CD14-positive monocyte (primary cell): Measurements from ENCODE around the gene CD96. TPM values are rescaled to one million over a fixed set of nuclear protein-coding genes. Genes with fewer than 3 reads are reported as not detected.

Experiments used
- DNase-seq, 3 donors: peaks; one replicate each; pipeline ENCODE4 v3.0.0-alpha.2; 2011 to 2022
- H2AFZ ChIP-seq: 2 replicates; pipeline ENCODE4 v1.6.0; 2012; ENCODE audit warnings: mild to moderate bottlenecking, low read depth, low read length, inconsistent platforms; ENCODE audit not compliant: insufficient read depth, poor library complexity, severe bottlenecking
- H3K27ac ChIP-seq, 2 donors: 1 replicate in 1 of 2; 2 replicates in 1 of 2; pipeline ENCODE4 v1.5.1; 2012 to 2013; ENCODE audit warnings: low read length in 2 of 2, control low read depth in 1 of 2, inconsistent platforms in 1 of 2, low read depth in 1 of 2, mild to moderate bottlenecking in 1 of 2
- H3K27me3 ChIP-seq, 2 donors: one replicate each; pipeline versions ENCODE4 v1.6.0 to v1.6.1; 2011 to 2013; ENCODE audit warnings: low read length in 2 of 2; ENCODE audit not compliant: control insufficient read depth in 2 of 2, insufficient read depth in 2 of 2
- H3K36me3 ChIP-seq, 2 donors: replicated peaks in 1 of 2; 1 replicate in 1 of 2; 2 replicates in 1 of 2; pipeline versions ENCODE4 v1.5.1 to v1.6.1; 2012 to 2013; ENCODE audit warnings: low read length in 2 of 2, control low read depth in 1 of 2, inconsistent platforms in 1 of 2, mild to moderate bottlenecking in 1 of 2; ENCODE audit not compliant: insufficient read depth in 2 of 2, control insufficient read depth in 1 of 2
- H3K4me1 ChIP-seq, 2 donors: 1 replicate in 1 of 2; 2 replicates in 1 of 2; pipeline versions ENCODE4 v1.5.1 to v1.6.1; 2012 to 2013; ENCODE audit warnings: low read length in 2 of 2, control low read depth in 1 of 2, inconsistent platforms in 1 of 2, mild to moderate bottlenecking in 1 of 2, moderate library complexity in 1 of 2; ENCODE audit not compliant: insufficient read depth in 2 of 2, control insufficient read depth in 1 of 2
- H3K4me2 ChIP-seq: replicated peaks from 2 replicates; pipeline ENCODE3; 2012; ENCODE audit warnings: low read length, moderate library complexity, mild to moderate bottlenecking; ENCODE audit not compliant: poor library complexity, severe bottlenecking; ENCODE audit errors: extremely low read depth
- H3K4me3 ChIP-seq, 3 experiments: fragments of 200-600 bp in 1 of 3; sonication (generic) in 1 of 3; replicated peaks in 1 of 3; 1 replicate in 2 of 3; 2 replicates in 1 of 3; pipeline ENCODE4 v1.5.1; 2011 to 2013; ENCODE audit warnings: low read length in 3 of 3, mild to moderate bottlenecking in 3 of 3, control low read depth in 2 of 3, low read depth in 2 of 3, inconsistent platforms in 1 of 3, moderate library complexity in 1 of 3
- H3K79me2 ChIP-seq: 2 replicates; pipeline ENCODE4 v1.6.0; 2012; ENCODE audit warnings: mild to moderate bottlenecking, control low read depth, inconsistent platforms, low read length, moderate library complexity; ENCODE audit not compliant: insufficient read depth
- H3K9ac ChIP-seq: 2 replicates; pipeline ENCODE4 v1.6.0; 2017; ENCODE audit warnings: low read length, mild to moderate bottlenecking; ENCODE audit not compliant: insufficient read depth, poor library complexity, severe bottlenecking
- H3K9me3 ChIP-seq, 2 donors: replicated peaks in 1 of 2; 1 replicate in 1 of 2; 2 replicates in 1 of 2; pipeline versions ENCODE4 v1.5.1 to v1.6.1; 2012 to 2013; ENCODE audit warnings: low read length in 2 of 2, control low read depth in 1 of 2; ENCODE audit not compliant: control insufficient read depth in 1 of 2, insufficient read depth in 1 of 2
- H4K20me1 ChIP-seq: 2 replicates; pipeline ENCODE4 v1.6.0; 2012; ENCODE audit warnings: mild to moderate bottlenecking, low read length, control low read depth, moderate library complexity; ENCODE audit not compliant: insufficient read depth
- H3K27ac Mint-ChIP-seq, 7 donors: one replicate each; pipeline ENCODE4 v1.8.0; 2020; ENCODE audit warnings: mild to moderate bottlenecking in 7 of 7, mixed read lengths in 7 of 7, moderate library complexity in 6 of 7, inconsistent platforms in 2 of 7
- H3K27me3 Mint-ChIP-seq, 3 donors: one replicate each; pipeline ENCODE4 v1.8.0; 2021 to 2022; ENCODE audit warnings: low read depth in 3 of 3, mild to moderate bottlenecking in 3 of 3, mixed read lengths in 3 of 3, moderate library complexity in 3 of 3, inconsistent platforms in 1 of 3
- H3K36me3 Mint-ChIP-seq, 2 donors: one replicate each; pipeline ENCODE4 v1.8.0; 2020; ENCODE audit warnings: mixed read lengths in 2 of 2, inconsistent platforms in 1 of 2, mild to moderate bottlenecking in 1 of 2
- H3K4me1 Mint-ChIP-seq: one replicate; pipeline ENCODE4 v1.8.0; 2020; ENCODE audit warnings: mild to moderate bottlenecking, mixed read lengths
- H3K4me3 Mint-ChIP-seq, 2 donors: one replicate each; pipeline ENCODE4 v1.8.0; 2020; ENCODE audit warnings: mild to moderate bottlenecking in 2 of 2, mixed read lengths in 2 of 2, moderate library complexity in 1 of 2
- H3K9me3 Mint-ChIP-seq, 7 donors: one replicate each; pipeline ENCODE4 v1.8.0; 2020 to 2022; ENCODE audit warnings: mixed read lengths in 7 of 7, mild to moderate bottlenecking in 6 of 7, moderate library complexity in 6 of 7, inconsistent platforms in 2 of 7
- CTCF ChIP-seq: fragments of 200-600 bp; IDR thresholded peaks from one replicate; pipeline ENCODE4 v1.8.0; 2022; ENCODE audit warnings: antibody characterized with exemption, mild to moderate bottlenecking
- WGBS: methylation state at CpG from one replicate; pipeline ENCODE4 v1.1.5; 2013; ENCODE audit warnings: missing lambda C conversion rate; ENCODE audit not compliant: insufficient coverage; 5-methylcytosine and 5-hydroxymethylcytosine counted together
- intact Hi-C, 2 donors: fragments of 100-400 bp; cut with micrococcal nuclease; formaldehyde crosslinking; loops; one replicate each; pipeline versions ENCODE4 v1.15.0 to v1.15.1; 2023
- polyA plus RNA-seq, 3 donors: library from polyadenylated mRNA; depleted of rRNA in 1 of 3; unstranded in 2 of 3; stranded (reverse) in 1 of 3; fragments of 300-500 nt in 2 of 3; fragments of >200 nt in 1 of 3; fragmentation: Illumina TruSeq in 2 of 3; gene quantifications; 1 replicate in 2 of 3; 2 replicates in 1 of 3; pipeline ENCODE4 v1.2.3, GENCODE V29; 2012 to 2021

The CD96 gene
- polyA plus RNA-seq, 3 donors = 0.05 to 0.97 (median 0.33) TPM

- Histone ChIP-seq H3K4me3 (no peak overlapping the region), H3K36me3 (no peaks in the 10 kb centered on the region), H4K20me1 (no peaks in the 10 kb centered on the region), H3K79me2 (no peaks in the 10 kb centered on the region), H3K9ac (no peak overlapping the region), H3K27ac (no peak overlapping the region), H3K9me3 (no peaks in the 10 kb centered on the region), H2AFZ (no peak overlapping the region), H3K27me3 (no peaks in the 10 kb centered on the region), H3K4me2 (no peak overlapping the region), H3K4me1 (no peaks in the 10 kb centered on the region)
- no peak for DNase-seq
- no peaks in the 10 kb centered on the region for H3K36me3 Mint-ChIP-seq
- TF ChIP-seq CTCF = no peak
- 67% methylated on average over 1 of the region's 1 CpG for WGBS
- H3K4me1 Mint-ChIP-seq = no peaks in the 10 kb centered on the region
- no peak overlapping the region for H3K4me3 Mint-ChIP-seq
- no peak overlapping the region for H3K27ac Mint-ChIP-seq
- H3K27me3 Mint-ChIP-seq = no peaks in the 10 kb centered on the region
- peaks cover 0 to 2% (median 0%) of the 10 kb centered on the region in 7 donors for H3K9me3 Mint-ChIP-seq
- intact Hi-C loops = no loop called here
Observed at GRCh38 chr3:111603679-111604078, 61.7 kb downstream of the CD96 start.

GRCh38 chr3:111604119-111604518, 62.1 kb downstream of the CD96 start:
- H3K79me2 ChIP-seq = no peaks in the 10 kb centered on the region
- H4K20me1 ChIP-seq = no peaks in the 10 kb centered on the region
- Mint-ChIP-seq H3K27me3 (no peaks in the 10 kb centered on the region), H3K36me3 (no peaks in the 10 kb centered on the region), H3K4me3 (no peak overlapping the region), H3K4me1 (no peaks in the 10 kb centered on the region), H3K9me3 (peaks cover 0 to 2% (median 0%) of the 10 kb centered on the region in 7 donors), H3K27ac (no peak overlapping the region)
- no peak overlapping the region for H3K4me3 ChIP-seq
- H2AFZ ChIP-seq = no peak overlapping the region
- H3K9ac ChIP-seq = no peak overlapping the region
- no peaks in the 10 kb centered on the region for H3K27me3 ChIP-seq
- no peak for TF ChIP-seq CTCF
- intact Hi-C loops = no loop called here
- DNase-seq = no peak
- 100% methylated on average over 1 of the region's 2 CpGs for WGBS
- no peaks in the 10 kb centered on the region for H3K4me1 ChIP-seq
- no peak overlapping the region for H3K27ac ChIP-seq
- H3K9me3 ChIP-seq = no peaks in the 10 kb centered on the region
- no peak overlapping the region for H3K4me2 ChIP-seq
- no peaks in the 10 kb centered on the region for H3K36me3 ChIP-seq
